GM23338 (cell line): ENCODE results near the gene GNPDA1. TPM values are rescaled to one million over a fixed set of nuclear protein-coding genes. Genes with fewer than 3 reads are reported as not detected.

Experiments used
- EZH2 ChIP-seq: fragments of 200-600 bp; sonication (generic); IDR thresholded peaks from one replicate; pipeline ENCODE4 v1.8.0; 2017; ENCODE audit warnings: antibody characterized with exemption, mild to moderate bottlenecking, low read depth; ENCODE audit not compliant: unreplicated experiment
- JUNB ChIP-seq: IDR thresholded peaks from one replicate; pipeline ENCODE4 v1.6.1; 2016; ENCODE audit warnings: antibody characterized with exemption; ENCODE audit not compliant: unreplicated experiment
- NANOG ChIP-seq: IDR thresholded peaks from 2 replicates; pipeline ENCODE4 v1.6.1; 2016; ENCODE audit warnings: antibody characterized with exemption, borderline replicate concordance
- ZNF114 ChIP-seq: fragments of 250-450 bp; sonication (Bioruptor Pico); IDR thresholded peaks from 2 replicates; pipeline ENCODE4 v1.5.0; 2020; ENCODE audit warnings: mild to moderate bottlenecking, moderate library complexity
- ZNF331 ChIP-seq: fragments of 250-450 bp; sonication (Bioruptor Pico); IDR thresholded peaks from 2 replicates; pipeline ENCODE4 v1.5.0; 2020; ENCODE audit warnings: low read depth, mild to moderate bottlenecking, moderate library complexity
- polyA plus RNA-seq: library from polyadenylated mRNA; unstranded; fragments of >200 nt; fragmentation: Nextera tagmentation; extraction: Ambion mirVana; gene quantifications from 2 replicates; pipeline ENCODE4 v1.2.1, GENCODE V29; 2016
- total RNA-seq: library from RNA; depleted of rRNA; stranded (reverse); fragments of >200 nt; shearing (Covaris generic); gene quantifications from 2 replicates; pipeline ENCODE4 v1.2.3, GENCODE V29; 2014
- TF ChIP-seq, protein P1 (sequence below): fragments of 250-450 bp; sonication (Bioruptor Pico); IDR thresholded peaks from 2 replicates; pipeline ENCODE4 v1.5.0; 2020; ENCODE audit warnings: mild to moderate bottlenecking, moderate library complexity
- TF ChIP-seq, protein P2 (sequence below): IDR thresholded peaks from one replicate; pipeline ENCODE4 v1.6.1; 2018; ENCODE audit warnings: antibody characterized with exemption; ENCODE audit not compliant: unreplicated experiment
- TF ChIP-seq, protein P3 (sequence below), 2 experiments: fragments of 200-600 bp in 1 of 2; sonication (generic) in 1 of 2; conservative IDR thresholded peaks; 2 replicates each; pipeline versions ENCODE4 v1.5.1 to v1.6.1; 2016 to 2017; ENCODE audit warnings: antibody characterized with exemption in 2 of 2, low read depth in 2 of 2, mild to moderate bottlenecking in 2 of 2, moderate library complexity in 1 of 2

GNPDA1 gene
- total and polyA plus RNA-seq, 2 experiments from 2014 or later = 47.6 to 117 TPM

DNA sequence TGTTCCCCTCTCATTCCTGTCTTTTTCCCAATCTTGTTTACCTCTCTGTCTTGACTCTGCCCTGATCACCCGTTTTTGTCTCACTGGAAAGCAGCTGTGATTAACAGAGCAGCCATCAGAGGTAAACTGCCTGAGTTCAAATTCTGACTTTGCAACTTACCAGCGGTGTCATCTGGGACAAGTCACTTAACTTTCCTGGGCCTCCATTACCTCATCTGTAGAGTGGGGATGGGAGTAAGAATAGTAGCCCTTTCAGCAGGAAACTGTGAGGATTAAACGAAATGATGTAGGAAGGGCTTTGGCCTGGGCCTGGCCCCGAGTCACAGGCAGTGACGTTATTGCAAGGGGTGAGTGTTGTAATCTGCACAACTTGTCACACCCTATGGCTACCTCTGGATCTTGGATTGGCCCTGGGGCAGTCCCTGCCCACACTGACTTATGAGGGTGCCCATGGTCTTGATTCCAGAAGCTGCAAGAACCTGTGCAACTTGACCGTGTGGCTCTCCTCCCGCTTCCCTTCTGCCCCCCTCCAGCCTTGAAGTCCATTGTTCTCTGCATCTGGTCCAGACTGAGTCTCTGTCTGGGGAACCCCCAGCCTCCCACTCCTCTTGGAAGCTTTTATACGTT lies 54.2 kb downstream of the GNPDA1 start (continued):
- TF ChIP-seq, protein P1, sequence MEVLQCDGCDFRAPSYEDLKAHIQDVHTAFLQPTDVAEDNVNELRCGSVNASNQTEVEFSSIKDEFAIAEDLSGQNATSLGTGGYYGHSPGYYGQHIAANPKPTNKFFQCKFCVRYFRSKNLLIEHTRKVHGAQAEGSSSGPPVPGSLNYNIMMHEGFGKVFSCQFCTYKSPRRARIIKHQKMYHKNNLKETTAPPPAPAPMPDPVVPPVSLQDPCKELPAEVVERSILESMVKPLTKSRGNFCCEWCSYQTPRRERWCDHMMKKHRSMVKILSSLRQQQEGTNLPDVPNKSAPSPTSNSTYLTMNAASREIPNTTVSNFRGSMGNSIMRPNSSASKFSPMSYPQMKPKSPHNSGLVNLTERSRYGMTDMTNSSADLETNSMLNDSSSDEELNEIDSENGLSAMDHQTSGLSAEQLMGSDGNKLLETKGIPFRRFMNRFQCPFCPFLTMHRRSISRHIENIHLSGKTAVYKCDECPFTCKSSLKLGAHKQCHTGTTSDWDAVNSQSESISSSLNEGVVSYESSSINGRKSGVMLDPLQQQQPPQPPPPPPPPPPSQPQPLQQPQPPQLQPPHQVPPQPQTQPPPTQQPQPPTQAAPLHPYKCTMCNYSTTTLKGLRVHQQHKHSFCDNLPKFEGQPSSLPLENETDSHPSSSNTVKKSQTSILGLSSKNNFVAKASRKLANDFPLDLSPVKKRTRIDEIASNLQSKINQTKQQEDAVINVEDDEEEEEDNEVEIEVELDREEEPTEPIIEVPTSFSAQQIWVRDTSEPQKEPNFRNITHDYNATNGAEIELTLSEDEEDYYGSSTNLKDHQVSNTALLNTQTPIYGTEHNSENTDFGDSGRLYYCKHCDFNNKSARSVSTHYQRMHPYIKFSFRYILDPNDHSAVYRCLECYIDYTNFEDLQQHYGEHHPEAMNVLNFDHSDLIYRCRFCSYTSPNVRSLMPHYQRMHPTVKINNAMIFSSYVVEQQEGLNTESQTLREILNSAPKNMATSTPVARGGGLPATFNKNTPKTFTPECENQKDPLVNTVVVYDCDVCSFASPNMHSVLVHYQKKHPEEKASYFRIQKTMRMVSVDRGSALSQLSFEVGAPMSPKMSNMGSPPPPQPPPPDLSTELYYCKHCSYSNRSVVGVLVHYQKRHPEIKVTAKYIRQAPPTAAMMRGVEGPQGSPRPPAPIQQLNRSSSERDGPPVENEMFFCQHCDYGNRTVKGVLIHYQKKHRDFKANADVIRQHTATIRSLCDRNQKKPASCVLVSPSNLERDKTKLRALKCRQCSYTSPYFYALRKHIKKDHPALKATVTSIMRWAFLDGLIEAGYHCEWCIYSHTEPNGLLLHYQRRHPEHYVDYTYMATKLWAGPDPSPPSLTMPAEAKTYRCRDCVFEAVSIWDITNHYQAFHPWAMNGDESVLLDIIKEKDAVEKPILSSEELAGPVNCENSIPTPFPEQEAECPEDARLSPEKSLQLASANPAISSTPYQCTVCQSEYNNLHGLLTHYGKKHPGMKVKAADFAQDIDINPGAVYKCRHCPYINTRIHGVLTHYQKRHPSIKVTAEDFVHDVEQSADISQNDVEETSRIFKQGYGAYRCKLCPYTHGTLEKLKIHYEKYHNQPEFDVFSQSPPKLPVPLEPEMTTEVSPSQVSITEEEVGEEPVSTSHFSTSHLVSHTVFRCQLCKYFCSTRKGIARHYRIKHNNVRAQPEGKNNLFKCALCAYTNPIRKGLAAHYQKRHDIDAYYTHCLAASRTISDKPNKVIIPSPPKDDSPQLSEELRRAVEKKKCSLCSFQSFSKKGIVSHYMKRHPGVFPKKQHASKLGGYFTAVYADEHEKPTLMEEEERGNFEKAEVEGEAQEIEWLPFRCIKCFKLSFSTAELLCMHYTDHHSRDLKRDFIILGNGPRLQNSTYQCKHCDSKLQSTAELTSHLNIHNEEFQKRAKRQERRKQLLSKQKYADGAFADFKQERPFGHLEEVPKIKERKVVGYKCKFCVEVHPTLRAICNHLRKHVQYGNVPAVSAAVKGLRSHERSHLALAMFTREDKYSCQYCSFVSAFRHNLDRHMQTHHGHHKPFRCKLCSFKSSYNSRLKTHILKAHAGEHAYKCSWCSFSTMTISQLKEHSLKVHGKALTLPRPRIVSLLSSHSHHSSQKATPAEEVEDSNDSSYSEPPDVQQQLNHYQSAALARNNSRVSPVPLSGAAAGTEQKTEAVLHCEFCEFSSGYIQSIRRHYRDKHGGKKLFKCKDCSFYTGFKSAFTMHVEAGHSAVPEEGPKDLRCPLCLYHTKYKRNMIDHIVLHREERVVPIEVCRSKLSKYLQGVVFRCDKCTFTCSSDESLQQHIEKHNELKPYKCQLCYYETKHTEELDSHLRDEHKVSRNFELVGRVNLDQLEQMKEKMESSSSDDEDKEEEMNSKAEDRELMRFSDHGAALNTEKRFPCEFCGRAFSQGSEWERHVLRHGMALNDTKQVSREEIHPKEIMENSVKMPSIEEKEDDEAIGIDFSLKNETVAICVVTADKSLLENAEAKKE (CRISPR knock-in tag) = no peak
- no peak for TF ChIP-seq ZNF331 (CRISPR knock-in tag)
- TF ChIP-seq EZH2 = no peak
- TF ChIP-seq, protein P2, sequence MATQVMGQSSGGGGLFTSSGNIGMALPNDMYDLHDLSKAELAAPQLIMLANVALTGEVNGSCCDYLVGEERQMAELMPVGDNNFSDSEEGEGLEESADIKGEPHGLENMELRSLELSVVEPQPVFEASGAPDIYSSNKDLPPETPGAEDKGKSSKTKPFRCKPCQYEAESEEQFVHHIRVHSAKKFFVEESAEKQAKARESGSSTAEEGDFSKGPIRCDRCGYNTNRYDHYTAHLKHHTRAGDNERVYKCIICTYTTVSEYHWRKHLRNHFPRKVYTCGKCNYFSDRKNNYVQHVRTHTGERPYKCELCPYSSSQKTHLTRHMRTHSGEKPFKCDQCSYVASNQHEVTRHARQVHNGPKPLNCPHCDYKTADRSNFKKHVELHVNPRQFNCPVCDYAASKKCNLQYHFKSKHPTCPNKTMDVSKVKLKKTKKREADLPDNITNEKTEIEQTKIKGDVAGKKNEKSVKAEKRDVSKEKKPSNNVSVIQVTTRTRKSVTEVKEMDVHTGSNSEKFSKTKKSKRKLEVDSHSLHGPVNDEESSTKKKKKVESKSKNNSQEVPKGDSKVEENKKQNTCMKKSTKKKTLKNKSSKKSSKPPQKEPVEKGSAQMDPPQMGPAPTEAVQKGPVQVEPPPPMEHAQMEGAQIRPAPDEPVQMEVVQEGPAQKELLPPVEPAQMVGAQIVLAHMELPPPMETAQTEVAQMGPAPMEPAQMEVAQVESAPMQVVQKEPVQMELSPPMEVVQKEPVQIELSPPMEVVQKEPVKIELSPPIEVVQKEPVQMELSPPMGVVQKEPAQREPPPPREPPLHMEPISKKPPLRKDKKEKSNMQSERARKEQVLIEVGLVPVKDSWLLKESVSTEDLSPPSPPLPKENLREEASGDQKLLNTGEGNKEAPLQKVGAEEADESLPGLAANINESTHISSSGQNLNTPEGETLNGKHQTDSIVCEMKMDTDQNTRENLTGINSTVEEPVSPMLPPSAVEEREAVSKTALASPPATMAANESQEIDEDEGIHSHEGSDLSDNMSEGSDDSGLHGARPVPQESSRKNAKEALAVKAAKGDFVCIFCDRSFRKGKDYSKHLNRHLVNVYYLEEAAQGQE = no peak
- no peak for TF ChIP-seq JUNB
- TF ChIP-seq, protein P3, sequence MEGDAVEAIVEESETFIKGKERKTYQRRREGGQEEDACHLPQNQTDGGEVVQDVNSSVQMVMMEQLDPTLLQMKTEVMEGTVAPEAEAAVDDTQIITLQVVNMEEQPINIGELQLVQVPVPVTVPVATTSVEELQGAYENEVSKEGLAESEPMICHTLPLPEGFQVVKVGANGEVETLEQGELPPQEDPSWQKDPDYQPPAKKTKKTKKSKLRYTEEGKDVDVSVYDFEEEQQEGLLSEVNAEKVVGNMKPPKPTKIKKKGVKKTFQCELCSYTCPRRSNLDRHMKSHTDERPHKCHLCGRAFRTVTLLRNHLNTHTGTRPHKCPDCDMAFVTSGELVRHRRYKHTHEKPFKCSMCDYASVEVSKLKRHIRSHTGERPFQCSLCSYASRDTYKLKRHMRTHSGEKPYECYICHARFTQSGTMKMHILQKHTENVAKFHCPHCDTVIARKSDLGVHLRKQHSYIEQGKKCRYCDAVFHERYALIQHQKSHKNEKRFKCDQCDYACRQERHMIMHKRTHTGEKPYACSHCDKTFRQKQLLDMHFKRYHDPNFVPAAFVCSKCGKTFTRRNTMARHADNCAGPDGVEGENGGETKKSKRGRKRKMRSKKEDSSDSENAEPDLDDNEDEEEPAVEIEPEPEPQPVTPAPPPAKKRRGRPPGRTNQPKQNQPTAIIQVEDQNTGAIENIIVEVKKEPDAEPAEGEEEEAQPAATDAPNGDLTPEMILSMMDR (conservative IDR thresholded peaks at IDR 0.05; ENCODE audit: low read depth in 2 of 2) = no peak
- TF ChIP-seq NANOG = no peak
- TF ChIP-seq ZNF114 (CRISPR knock-in tag) = no peak
